ENCODE results near the gene DAB2IP.
"Not testable (repeated sequence)": the region's sequence is repeated elsewhere in the genome, so short reads cannot be mapped to it uniquely, and the experiment has no call there.

The DAB2IP gene

DNA sequence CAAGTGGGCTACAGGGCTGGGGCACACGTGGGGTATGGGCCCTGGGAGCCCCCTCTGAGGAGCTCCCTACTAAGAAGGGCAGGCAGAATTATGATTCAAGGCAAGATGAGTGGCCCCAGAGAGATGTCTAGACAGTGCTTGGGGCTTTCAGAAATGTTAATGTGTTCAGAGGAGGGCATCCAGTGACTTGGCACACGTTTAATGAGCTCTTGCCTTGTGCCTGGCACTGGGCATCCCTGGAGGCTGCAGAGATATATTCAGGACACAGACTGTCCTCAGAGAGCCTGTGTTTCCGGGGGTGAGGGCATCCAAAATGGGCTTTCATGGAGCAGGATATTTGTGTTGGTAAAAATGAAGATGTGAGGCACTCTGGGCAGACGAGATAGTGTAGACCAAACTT is 25.4 kb upstream of the DAB2IP start:
- no peak for DNase-seq

DNA sequence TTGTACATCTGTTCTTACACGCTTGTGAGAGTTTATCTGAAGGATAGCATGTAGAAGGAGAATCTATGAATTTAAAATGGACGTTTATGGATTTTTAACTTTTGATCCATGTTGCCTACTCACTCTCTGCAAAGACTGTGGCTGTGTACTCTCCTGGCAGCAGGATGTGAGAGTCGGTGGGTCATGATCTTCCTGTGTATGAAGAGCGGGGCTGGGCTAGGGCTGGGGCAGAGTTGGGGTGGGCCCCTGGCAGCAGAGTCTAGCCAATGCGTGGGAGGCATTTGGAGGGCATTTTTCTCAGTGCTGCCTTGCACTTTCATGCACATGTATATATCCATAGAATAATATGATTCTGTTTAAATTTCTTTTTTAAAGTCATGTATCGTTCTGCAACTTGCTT is 24.0 kb upstream of the DAB2IP start:
- no peak for DNase-seq

DNA sequence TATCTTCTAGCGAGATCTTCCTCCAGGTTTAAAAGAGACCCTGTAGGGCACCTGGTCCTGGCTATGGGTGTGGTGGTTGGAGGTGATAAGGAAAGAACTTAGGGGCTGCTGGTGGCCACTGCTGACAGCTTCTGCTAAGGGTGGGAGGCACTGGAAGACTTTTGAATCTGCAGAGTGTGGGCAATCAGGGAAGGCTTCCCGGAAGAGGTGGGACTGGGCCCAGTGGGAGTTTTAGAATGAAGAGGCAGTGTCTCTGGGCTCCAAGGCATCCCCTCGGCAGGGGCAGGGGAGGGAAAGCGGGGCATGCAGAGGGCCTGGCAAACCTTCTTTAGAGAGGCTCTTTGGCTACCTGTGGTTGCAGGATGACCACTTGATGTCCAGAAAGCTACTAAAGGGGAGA is 23.0 kb upstream of the DAB2IP start:
- DNase-seq, result no peak

DNA sequence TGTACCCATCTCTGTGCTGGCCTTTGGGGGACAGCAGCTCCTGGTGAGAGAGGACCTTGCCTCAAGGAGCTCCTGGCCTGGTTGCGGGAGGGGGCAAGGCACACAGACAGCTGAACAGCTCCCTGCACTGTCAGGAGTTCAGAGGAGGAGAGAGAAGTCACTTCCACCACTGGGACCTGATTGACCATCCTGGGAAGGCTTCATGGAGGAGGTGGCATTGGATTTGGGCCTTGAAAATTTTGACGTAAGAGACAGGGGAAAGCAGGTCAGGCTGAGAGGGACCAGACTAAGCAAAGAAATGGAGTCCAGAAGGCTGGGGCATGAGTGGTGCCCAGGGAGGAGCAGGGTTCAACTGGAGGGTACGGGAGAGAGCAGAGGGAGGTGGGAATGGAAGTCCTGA is 20.3 kb upstream of the DAB2IP start:
- DNase-seq, result no peak

DNA sequence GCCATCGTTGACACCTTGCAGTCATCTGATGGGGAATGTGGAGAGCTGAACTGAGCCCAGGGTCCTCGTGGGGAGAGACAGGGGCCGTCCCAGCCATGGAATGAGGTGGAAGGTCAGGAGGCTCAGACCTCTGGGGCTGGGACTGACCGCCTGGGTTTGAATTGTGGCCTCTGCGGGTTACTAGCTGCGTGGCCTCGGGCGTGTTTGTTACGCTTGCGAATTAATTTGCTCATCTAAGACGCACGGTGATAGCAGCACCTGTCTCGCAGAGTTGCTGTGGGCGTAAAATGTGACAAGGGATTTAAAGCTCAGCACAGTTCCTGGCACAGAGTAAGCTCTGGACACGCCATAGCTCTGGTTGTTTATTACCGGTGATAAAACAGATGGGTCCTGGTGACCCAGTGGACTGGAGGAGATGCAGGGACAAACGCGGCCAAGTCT is 19.4 kb upstream of the DAB2IP start:
- DNase-seq, result no peak

DNA sequence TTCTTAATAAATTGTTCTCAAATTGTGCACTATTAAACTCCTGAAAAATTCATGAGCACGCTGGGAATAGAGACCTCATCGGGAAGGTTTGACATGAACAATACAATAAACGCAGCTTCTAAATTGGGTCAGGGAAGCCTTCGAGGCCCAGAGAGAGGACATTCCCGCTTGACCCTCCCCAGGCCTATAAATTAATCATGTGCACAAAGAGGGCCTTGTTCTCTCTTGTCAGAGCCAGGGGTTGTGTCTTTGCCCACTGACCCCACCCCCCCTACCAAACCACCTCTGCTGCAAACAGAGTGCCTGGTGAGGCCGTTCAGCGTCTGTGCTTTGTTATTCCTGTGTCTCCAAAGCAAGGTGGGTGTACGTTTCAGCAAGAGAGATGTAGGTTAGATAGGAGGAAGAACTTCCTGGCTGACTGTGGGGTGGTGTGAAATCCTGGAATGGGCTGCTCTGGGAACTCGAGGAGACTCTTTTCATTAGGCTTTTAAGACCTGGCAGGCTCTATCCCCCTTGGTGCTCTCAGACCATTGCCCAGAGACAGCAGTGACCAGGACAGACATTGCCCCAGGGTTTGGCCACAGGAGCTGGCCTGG is 18.2 kb upstream of the DAB2IP start:
- DNase-seq, result no peak

DNA sequence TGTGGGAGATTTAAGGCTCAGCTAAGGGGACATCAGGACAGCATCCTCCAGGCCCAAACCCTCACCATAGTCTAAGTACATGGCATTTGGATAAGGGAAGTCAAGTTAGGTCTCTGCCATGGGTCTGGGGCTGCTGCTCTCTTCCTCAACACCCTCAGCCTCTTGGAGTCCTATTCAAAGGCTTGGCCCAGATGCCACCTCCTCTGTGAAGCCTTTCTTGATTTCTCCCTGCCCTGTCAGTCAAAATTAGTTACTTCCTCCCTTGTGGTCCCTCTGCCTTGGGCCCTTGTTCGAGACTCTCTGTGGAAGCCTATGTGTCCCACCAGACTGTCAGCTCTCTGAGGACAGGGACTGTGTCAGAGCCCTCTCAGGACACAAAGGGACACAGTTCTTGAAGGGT is 17.7 kb upstream of the DAB2IP start:
- DNase-seq, result no peak

DNA sequence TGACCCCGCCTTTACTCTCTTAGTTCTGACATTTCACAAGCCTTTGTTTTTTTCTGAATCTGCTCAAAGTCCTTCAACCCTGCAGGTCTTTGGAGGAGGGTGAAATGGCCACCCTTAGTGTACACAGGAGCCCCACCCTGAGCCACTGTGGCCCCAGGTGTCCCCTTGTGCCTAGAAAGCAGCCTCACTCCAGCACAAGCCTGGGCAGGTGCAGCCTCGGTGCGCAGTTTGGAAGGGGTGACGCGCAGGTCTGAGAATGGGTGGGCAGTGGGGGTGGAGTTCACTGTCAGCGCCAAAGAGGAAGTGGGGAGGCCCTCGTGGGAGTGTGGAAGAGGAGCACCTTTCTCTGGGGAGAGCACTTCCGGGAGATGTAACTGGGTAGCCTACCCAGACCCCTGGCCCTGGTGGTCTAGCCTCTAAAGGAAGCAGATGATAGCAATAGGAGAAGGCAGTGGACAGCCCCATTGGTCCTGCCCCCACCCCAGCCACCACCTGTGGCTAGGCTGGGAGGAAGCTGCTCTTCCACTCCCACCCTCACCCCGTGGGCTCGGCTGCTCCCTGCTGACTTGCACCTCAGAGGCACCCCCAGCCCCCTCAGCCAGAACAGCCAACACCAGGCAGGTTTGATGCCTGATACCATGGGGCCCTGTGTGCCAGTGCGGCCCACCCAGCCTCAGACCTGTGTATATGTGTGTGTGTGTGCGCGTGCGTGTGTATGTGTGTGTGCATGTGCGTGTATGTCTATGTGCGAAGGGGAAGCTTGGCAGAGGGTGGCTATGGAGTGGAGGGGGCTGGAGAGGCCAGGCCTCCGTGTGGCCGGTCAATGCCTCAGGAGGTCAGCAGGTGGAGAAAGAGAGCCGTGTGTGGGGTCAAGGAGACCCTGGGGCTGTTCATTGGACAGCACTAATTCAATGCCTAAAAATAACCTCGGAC is 16.8 kb upstream of the DAB2IP start:
- DNase-seq, result no peak

DNA sequence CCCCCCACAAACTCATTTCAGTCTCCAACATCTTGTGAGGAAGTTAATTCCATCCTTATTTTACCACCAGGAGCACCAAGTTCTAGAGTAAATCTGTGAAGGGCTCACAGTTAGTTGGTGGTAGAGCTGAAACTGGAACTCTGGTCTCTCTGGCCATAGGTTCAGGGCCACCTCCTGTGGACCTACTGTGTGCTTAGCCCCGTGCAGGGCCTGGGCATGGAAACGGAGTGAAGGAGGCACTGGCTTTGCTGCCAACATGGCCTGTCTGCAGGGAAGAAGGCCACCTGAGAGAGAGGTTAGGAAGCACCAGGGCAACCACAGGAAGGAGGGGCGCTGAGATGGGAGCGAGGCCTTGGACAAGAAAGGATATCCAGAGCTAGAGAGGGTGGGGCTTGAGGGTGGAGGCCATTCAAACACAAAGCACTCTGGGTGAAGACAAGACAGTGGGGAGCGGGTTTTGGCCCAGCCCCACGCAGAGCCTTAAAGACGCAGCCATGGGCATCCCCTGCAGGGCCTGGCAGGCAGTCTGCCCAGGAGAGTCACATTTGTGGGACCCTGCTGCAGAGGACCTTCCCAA is 16.0 kb upstream of the DAB2IP start:
- DNase-seq, result no peak

DNA sequence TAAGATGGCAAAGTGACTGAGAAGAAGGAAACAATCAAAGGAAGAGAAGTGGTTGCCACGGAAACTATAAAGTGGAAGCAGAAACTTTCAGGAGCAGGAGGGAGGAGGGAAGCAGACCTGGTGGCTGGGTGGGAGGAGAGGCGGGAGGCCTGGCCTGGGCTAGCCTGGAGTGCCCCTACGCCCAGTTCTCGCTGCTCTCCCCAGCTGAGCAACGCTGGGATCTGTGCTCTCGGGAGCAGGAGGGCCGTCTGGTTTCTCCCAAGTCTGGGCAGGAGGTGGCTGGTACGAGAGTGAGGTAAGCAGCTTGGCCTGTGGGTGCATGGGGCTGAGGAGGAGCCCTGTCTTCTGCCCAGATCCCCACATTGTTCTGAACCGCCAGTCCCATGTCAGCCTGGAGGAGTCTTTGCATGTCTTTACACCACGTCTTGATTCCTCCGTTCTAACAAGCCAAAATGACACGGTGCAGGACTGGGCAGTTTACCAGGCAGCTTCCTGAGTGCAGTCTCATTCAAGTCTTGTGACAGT is 15.0 kb upstream of the DAB2IP start:
- no peak for DNase-seq

DNA sequence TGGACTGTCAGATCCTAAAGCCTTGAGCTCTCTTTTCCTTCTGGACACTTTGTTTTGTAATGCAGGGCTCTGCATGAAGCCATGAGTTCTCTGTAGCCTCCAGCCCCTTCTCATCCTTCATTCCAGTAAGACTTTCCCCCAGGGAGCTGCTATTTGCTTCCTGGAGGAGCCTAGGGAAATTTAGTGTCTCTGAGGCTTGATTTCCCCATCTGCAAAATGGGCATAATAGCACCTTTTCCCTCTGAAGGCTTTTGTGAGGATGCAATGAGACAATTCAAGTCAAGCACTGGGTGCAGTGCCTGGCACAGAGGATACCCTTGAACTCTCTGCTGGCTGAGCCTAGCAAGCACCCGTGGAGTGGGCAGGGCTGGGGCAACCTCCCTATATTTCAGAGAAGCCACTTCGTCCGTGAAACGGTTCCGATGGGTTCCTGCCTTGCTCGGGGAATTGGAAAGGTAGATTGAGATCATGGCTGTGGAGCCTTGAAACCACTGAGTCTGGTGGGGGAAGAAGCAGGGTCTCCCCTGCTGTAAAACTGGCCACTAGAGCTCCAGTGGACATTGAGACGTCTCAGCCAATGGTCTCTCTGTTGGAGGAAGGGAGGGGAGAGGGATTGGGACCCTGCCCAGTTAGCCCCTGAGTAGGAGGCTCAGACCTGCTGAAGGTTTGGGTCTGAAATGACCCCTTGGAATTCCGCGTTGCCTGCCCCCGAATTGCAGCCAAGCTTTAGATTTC is 14.3 kb upstream of the DAB2IP start:
- no peak for DNase-seq

DNA sequence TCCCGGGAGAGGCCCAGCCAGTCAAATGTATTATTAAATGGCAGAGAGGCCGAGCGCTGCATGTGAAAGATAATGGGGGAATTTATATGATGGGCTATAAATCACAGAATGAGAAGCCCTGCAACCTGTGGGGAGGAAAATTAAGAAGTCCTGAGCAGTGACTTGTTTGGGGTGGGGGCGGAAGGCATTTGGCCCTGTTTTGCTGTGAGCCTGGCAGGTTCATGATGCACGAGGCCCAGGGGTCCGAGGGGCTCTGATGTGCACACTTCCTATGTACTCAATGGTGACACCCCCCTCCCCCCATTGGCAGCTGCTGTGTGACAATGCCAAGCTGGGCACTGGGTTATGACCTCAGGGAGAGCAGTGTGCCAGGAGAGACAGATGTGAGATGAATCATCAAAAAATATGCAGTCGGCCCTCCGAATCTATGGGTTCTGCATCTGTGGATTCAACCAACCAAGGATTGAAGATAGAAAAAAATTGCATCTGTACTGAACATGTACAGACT is 13.7 kb upstream of the DAB2IP start:
- DNase-seq, result no peak

DNA sequence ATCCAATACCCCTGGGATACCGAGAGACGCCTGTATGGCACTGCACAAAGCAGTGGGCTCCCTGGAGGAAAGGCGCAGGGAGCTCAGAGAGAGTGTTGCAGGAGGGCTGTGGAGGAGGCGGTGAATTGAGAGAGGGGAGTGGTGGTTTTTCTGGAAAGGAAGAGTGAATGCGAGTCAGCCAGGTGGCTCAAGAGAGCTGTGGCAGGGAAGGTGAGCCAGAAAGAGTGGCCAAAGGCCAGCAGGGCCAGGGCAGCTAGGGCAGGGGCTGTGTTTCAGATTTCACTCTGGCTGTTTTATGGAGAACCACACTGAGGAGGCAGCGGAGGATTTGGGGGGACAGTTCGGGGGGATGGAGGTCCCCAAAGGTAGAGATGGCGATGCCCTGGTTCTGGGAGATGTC is 13.0 kb upstream of the DAB2IP start:
- DNase-seq, result no peak

DNA sequence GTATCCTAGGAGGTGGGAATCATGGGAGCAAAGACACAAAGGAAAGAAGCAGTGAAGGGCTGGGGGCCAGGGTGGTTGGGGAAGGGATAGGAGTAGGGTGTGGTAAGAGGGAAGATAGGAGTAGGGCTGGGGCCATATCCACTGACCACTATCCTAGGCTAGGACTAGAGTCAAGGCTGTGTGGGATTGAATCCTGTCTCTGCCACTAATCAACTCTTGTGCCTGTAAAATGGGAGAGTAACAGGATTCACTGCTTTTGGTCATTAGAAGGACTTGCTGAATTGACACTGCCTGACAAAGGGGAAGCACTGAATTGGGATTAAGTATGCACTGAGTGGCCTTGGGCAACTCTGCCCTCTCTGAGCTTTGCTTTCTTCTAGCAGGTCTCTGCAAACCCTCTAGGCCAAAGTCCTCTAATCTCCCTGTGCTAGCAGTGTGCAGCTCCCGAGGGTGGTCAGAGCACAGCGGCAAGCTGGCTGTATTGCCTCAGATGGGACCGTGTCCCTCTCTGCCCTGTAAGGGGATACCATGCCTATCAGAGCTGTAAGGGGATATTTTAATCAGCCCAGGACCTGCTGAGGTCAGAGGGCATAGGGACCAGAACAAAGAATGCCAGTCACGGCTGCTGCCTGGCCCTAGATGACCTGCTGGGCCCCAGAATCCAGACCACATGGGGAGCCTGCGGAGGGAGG is 12.4 kb upstream of the DAB2IP start:
- no peak for DNase-seq

DNA sequence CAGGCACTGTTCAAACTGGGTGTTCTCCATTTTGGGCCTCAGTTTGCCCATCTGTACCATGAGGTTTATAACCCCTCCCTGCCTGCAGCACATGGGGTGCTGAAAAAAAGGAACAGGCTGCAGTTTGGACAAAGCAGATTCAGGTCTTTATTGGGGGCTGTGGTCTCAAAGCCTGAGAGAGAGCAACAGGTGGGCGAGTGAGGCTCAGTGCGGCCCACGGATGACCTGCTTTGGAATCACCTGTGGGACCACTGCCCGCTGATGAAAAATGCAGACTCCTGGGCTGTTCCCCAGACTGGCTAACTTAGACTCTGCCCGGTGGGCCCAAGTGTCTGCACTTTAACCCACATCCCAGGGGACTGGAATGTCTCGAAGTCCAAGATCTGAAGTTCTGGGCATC is 11.8 kb upstream of the DAB2IP start:
- no peak for DNase-seq

DNA sequence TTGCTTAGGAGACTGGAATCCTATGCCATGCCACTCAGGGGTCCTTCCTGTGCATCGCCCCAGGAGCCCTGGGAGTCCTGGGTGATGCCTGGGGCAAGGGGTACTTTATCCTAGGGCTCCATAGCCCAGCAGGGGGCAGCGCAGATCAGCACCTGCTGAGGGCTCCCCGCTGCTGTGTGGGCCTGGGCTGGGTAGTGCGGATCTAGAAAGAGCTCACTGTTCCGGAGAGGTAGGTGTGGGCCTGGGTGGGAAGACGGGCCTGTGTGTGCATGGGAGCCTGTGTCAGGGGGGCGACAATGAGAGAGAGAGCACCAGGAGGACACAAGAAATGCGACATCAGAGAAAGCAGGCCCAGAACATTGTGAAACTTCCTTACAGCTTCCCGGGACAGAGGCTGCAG is 11.4 kb upstream of the DAB2IP start:
- DNase-seq, result no peak

DNA sequence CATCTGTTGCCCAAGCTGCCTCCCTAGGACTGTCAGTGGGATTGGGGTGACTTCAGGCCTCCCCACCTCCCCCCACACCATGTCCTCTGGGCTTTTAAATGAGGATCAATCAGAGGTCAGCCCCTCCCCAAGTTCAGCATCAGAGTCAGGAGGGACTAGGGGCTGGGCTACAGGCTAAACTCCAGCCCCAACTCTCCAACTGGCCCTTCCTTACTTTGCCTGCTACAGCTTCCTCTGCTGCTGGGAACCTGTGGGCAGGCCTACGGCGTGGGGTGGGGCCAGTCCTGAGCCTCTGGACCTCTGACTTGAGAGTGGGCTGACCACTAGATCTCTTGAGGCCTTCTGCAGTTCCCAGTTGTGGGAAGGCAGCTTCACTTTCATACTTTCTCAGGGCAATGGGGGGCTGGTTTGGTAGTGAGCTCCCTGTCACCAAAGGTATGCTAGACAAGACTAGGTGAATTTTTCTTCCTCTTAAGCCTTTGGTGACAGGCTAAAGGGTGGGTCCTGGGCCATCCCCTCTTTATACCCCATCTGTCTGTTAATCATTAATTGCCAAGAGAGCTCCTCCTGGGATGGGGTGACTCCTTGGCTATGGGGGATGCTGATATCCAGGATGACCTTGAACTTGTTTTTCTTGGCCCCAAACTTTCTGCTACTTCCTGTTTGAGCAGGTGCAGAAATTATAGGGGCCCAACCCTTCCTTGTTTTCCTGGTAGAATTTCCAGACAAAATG is 10.8 kb upstream of the DAB2IP start:
- DNase-seq, result no peak

DNA sequence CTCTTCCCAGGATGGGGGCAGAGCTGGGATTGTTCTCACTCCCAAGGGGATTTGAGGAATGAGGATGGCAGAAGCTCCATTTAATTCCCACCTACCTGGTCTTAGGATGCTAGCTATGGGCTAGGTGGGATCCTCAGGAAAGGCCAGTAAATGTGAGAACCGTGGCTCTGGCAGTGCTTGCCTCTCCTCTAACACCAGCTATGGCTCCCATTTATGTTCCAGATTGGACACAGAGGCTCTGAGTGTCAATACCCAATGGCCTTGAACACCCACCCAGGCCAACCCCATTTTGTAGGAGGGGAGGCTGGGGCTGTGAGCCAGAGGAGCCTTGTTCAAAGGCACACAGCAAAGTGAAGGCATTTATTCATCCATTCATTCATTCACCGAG is 10.2 kb upstream of the DAB2IP start:
- DNase-seq, result no peak

DNA sequence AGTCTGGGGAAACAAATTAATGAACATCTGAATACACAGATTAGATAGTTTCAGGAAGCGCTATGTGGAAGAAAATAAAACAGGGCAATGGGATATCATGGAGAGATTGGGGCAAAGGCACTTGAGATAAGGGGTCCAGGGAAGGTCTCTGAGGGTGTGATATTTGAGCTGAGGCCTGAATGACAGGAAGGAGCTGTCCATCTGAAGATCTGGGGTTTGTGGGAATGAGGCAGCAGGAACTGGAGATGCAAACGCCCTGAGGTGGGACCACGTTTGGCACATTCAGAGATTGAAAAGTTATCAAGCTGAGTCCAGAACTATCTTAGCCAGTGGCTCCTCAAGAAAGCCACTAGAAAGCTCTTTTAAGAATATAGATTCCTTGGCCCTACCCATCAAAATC is 8.7 kb upstream of the DAB2IP start:
- DNase-seq, result no peak

DNA sequence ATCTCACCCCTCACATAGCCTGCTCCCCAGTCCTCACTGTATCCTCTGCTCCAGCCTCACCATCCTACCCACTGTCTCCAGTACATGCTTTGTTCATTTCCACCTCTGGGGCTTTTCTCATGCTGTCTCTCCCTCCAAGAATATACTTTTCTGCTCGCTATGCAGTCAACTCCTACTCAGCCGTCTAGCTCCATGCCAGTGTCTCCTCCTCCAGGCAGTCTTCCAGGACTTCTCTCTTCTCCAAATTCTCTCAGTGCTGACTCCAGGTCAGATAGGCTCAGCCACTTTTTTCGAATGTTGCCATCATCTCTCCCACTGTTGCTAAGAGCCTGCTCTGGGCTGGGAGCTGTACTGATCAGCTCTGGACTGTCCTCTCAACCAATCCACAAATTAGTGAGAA is 8.0 kb upstream of the DAB2IP start:
- no peak for DNase-seq

DNA sequence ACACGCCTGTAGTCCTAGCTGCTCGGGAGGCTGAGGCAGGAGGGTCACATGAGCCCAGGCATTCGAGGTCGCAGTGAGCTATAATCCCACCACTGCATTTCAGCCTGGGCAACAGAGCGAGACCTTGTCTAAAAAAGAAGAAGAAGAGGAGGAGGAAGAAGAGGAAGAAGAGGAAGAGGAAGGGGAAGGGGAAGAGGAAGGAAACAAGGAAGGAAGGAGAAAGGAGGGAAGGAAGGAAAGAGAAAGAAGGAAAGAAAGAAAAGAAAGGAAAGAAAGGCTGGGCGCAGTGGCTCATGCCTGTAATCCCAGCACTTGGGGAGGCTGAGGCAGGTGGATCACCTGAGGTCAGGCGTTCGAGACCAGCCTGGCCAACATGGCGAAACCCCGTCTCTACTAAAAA is 7.4 kb upstream of the DAB2IP start:
- DNase-seq, result not testable (repeated sequence)

DNA sequence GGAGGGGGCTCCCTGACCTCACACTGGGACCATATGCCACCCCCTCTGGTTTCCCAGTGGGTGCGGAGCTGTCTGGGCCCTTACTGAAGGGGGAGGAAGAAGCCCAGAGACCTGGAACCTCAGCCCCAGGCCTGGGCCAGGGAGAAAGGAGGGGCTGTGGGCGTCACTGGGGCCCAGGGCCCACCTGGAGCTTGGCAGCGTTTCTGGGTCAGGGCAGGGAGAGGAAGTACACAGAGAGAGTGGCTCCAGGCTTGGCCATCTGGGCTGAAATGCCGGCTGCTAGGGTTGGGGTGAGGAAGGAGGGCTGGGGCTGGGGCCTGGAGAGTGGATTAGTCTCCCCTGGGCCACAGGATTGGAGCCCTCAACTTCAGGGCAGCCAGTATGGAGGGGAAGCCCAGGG is 6.4 kb upstream of the DAB2IP start:
- no peak for DNase-seq
